Cardiac muscle cell (in vitro differentiated cells and primary cell): ENCODE results near the gene ROBO2. TPM values are rescaled to one million over a fixed set of nuclear protein-coding genes. Genes with fewer than 3 reads are reported as not detected.

ENCODE experiments used
- DNase-seq, 2 donors: peaks; one replicate each; pipeline versions ENCODE4 v3.0.0 to v3.0.0-alpha.2; 2010 to 2017; ENCODE audit warnings: low read depth in 1 of 2, low spot score in 1 of 2
- H3K27ac ChIP-seq: fragments of 200-600 bp; sonication (generic); 2 replicates; pipeline ENCODE4 v1.5.1; 2016
- H3K27me3 ChIP-seq: fragments of 200-600 bp; sonication (generic); 2 replicates; pipeline ENCODE4 v1.6.0; 2016; ENCODE audit warnings: control low read depth
- H3K36me3 ChIP-seq: fragments of 200-600 bp; sonication (generic); 2 replicates; pipeline ENCODE4 v1.5.1; 2016; ENCODE audit warnings: control low read depth
- H3K4me1 ChIP-seq: fragments of 200-600 bp; sonication (generic); 2 replicates; pipeline ENCODE4 v1.8.1; 2017; ENCODE audit warnings: low read depth, mild to moderate bottlenecking, mixed run types
- H3K4me3 ChIP-seq: fragments of 200-600 bp; sonication (generic); 2 replicates; pipeline ENCODE4 v1.5.1; 2016; ENCODE audit warnings: mild to moderate bottlenecking
- H3K9me3 ChIP-seq: fragments of 200-600 bp; sonication (generic); 2 replicates; pipeline ENCODE4 v1.5.1; 2017; ENCODE audit warnings: low read depth, mild to moderate bottlenecking, control low read depth
- CTCF ChIP-seq: IDR thresholded peaks from 2 replicates; pipeline ENCODE4 v1.5.1; 2012; ENCODE audit warnings: low read depth, mild to moderate bottlenecking, low read length
- polyA plus RNA-seq: library from polyadenylated mRNA; unstranded; fragments of >200 nt; fragmentation: Nextera tagmentation; extraction: Ambion mirVana; gene quantifications from 2 replicates; pipeline ENCODE4 v1.2.1, GENCODE V29; 2016
- total RNA-seq: library from RNA; depleted of rRNA; stranded (reverse); fragments of >200 nt; gene quantifications from 2 replicates; pipeline ENCODE4 v1.2.3, GENCODE V29; 2016

The ROBO2 gene
- total and polyA plus RNA-seq, 2 experiments from 2014 or later: 13.5 to 39.4 TPM

GRCh38 chr3:77446761-77447160 lies 406.9 kb downstream of the ROBO2 start:
- TF ChIP-seq CTCF: no peak

GRCh38 chr3:77449459-77450350 lies 409.8 kb downstream of the ROBO2 start:
- no peak overlapping the region for H3K4me3 ChIP-seq
- H3K27ac ChIP-seq: no peak overlapping the region
- H3K9me3 ChIP-seq: no peaks in the 10 kb centered on the region
- no peak for DNase-seq
- H3K4me1 ChIP-seq: no peaks in the 10 kb centered on the region
- no peaks in the 10 kb centered on the region for H3K36me3 ChIP-seq
- no peak for TF ChIP-seq CTCF
- no peaks in the 10 kb centered on the region for H3K27me3 ChIP-seq

More at GRCh38 chr3:77446761-77447160, 406.9 kb downstream of the ROBO2 start:
- Histone ChIP-seq H3K27me3 (no peaks in the 10 kb centered on the region), H3K9me3 (no peaks in the 10 kb centered on the region), H3K36me3 (no peaks in the 10 kb centered on the region), H3K27ac (no peak overlapping the region), H3K4me3 (no peak overlapping the region), H3K4me1 (no peaks in the 10 kb centered on the region)
- no peak for DNase-seq

- Histone ChIP-seq H3K9me3 (no peaks in the 10 kb centered on the region), H3K36me3 (no peaks in the 10 kb centered on the region), H3K27ac (peak overlapping the region; percentile 27), H3K4me3 (no peak overlapping the region), H3K27me3 (no peaks in the 10 kb centered on the region), H3K4me1 (peaks cover 10% of the 10 kb centered on the region)
- DNase-seq: no peak
- no peak for TF ChIP-seq CTCF
These were observed 416.5 kb downstream of the ROBO2 start for GRCh38 chr3:77456431-77456830.

GRCh38 chr3:77456906-77457305 lies 417.0 kb downstream of the ROBO2 start:
- Histone ChIP-seq H3K4me3 (no peak overlapping the region), H3K36me3 (no peaks in the 10 kb centered on the region), H3K4me1 (peaks cover 10% of the 10 kb centered on the region), H3K9me3 (no peaks in the 10 kb centered on the region), H3K27ac (peak overlapping the region; percentile 27), H3K27me3 (no peaks in the 10 kb centered on the region)
- DNase-seq: peak in 1 of 2 donors; percentile 56
- TF ChIP-seq CTCF: no peak

- no peaks in the 10 kb centered on the region for H3K36me3 ChIP-seq
- H3K4me3 ChIP-seq: no peak overlapping the region
- H3K27ac ChIP-seq: no peak overlapping the region
- no peak for TF ChIP-seq CTCF
- peaks cover 10% of the 10 kb centered on the region for H3K4me1 ChIP-seq
- DNase-seq: no peak
- no peaks in the 10 kb centered on the region for H3K9me3 ChIP-seq
- no peaks in the 10 kb centered on the region for H3K27me3 ChIP-seq
These were observed 420.0 kb downstream of the ROBO2 start for GRCh38 chr3:77459926-77460325.
